GM18517 (cell line): ENCODE data around the gene GAD1.

Experiments
- ATAC-seq: cut with Tn5 transposase; IDR thresholded peaks from one replicate; pipeline ENCODE4 v1.9.1; 2021; ENCODE audit warnings: mild to moderate bottlenecking, moderate library complexity; ENCODE audit not compliant: unreplicated experiment

Gene GAD1

DNA sequence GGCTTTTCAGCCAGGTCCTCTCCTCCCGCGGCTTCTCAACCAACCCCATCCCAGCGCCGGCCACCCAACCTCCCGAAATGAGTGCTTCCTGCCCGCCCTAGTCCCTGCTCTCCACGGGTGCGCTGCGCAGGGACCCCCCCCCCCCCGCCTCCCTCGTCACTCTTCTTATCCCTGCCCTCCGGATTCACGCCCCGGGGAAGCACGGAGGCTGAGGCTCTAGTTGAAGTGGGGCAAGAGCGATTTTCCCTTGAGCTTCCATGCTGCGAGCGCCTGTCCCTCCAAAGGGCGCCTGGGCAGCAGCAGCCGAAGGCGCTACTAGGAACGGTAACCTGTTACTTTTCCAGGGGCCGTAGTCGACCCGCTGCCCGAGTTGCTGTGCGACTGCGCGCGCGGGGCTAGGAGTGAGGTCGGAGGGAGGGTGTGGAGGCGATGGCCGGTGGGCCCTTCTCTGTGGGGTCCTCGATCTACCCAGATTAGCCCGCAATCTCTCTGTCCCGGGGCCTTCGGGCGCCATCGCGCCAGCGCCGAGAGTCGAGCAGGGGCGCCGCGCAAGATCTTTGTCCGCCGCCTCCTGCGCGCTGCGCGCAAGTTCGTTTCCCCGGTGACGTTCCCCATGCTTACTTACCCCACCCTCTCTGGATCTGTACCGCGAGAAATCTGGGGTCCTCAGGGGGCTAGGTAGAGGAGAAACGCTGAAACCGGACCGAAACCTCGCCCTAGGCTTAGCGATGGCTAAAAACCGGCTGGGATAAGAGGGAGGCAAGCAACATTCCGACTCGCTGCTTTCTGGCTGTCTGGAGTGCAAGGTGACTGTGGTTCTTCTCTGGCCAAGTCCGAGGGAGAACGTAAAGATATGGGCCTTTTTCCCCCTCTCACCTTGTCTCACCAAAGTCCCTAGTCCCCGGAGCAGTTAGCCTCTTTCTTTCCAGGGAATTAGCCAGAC lies 677 bp downstream of the GAD1 start:
- ATAC-seq, result no peak

DNA sequence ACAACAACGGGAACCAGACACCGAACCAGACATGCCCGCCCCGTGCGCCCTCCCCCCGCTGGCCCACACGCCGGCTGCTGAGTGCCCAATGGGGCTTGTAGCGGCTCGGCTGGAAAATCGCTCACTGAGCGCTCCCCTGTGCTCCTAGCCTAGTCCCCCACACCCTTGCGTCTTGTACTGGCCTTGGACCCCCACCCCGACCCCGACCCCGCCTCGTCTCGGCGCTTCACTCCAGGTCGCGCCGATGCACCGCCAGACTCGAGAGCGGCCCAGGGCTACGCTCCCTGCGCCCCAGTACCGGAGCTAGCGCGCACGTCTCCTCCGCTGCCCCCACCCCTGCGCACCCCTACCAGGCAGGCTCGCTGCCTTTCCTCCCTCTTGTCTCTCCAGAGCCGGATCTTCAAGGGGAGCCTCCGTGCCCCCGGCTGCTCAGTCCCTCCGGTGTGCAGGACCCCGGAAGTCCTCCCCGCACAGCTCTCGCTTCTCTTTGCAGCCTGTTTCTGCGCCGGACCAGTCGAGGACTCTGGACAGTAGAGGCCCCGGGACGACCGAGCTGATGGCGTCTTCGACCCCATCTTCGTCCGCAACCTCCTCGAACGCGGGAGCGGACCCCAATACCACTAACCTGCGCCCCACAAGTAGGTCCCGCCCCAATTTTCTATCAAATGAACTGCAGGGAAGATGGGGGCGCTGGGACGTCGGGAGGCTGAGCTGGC lies 1.5 kb downstream of the GAD1 start:
- ATAC-seq, result no peak

DNA sequence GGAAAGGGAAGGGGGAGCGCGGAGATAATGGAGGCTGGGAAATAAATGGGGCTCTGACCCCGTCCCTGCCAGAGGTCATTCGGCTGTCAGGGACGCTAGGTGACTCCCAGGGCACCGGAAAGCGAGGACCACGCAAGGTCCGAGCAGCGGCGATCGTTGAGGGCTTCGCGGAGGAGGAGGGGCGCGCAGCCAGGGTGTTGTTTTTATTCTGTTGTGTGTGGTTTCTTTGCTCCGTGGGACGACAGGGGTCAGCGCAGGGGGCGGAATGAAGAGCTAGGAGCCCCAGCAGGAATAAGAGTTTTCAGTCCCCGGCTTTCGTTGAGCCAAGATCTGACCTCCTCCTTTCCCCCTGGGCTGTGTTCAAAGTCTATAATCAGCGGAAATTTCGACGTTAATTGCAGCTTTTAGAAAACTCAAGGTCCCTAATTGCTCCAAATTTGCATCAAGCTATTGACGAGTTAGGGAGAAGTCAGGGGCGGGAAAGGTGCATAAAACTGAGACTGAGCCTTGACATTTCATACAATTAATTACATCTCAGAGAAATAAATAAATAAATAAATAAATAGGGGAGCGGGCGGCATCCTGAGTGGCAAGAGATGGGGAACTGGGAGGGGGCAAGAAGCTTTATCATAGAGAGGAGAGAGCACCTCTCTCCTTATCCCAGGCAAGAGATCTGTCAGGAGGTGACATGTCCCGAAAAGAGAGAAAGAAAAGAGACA lies 2.2 kb downstream of the GAD1 start:
- ATAC-seq, result no peak

DNA sequence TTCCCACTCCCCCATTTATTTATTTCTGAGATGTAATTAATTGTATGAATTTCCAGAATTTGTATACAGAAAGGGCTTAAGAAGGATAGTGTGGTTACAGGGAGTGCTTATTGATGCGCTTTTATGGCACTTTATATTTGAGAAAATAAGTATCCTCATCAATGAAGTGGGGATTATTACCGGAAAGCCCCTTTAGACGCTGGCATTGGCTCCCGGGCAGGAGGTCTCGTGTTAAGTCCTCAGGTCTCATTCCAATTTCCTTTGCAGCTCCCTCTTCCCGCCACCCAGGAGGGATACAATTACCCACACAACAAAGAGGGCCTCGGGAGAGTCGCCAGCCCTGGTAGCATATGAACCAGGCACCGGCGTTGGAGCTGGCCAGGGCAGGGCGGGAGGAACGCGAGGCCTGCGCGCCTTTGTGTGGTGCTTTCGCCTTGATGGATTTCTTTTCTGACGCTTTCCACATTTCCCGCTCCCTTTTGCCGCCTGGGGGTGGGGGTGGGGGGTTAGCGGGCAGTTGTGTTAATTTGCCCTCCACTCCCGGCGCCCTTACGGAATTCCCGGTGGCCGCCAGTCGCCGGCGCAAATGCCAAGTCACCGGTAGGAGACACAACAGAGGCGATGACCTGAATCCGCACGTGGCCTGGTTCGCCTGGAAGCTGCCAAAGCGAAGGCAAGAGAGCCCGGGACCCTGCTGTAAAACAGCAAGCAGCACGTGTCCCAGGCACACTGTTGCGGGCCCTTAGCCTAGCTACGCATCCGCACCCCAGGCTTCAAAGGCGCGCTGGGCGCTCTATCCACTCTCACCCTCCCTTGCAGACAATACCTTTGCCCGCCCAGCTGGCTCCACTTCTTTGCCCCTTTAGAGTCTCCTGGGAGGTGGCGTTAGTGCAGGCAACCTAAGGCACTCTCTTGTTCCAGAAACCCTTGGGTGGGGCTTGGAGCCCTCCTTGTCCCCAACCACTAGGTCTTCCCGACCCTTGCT lies 3.3 kb downstream of the GAD1 start:
- ATAC-seq, result no peak

DNA sequence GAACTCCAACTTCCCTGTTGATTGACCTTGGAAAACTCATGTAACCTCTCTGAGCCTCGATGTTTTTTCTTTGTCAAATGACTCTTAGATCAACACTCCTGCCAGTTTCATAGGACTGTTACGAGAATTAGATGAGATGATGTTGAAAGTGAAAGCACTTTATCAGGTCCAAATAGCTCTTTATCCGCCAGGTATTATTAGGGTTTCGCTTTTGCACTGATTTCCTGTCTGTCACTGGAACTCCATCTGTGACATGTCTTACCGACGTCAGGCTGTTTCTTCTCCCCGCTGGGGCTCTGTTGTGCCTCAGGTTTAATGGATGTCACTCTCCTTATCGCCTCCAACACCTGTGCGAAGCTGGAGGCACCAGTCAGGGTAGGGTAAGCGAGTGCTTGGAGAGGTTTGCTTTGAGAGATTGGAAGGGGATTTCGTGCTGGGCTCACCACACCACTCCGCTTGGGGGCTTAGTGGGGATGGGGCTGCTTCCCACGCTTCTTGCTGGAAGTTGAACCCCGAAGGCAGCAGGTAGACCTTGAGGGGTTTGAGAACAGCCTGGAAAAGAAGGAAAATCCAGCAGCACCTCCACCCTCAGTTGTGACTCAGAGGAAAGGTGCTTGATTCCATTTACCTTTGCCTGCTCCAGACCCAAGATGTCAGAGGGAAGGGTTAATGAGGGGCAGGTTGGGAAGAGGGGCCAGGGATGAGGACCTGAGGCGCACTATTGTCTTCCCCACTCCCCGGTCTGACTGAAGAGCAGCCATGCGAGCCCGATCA lies 4.3 kb downstream of the GAD1 start:
- no peak for ATAC-seq

DNA sequence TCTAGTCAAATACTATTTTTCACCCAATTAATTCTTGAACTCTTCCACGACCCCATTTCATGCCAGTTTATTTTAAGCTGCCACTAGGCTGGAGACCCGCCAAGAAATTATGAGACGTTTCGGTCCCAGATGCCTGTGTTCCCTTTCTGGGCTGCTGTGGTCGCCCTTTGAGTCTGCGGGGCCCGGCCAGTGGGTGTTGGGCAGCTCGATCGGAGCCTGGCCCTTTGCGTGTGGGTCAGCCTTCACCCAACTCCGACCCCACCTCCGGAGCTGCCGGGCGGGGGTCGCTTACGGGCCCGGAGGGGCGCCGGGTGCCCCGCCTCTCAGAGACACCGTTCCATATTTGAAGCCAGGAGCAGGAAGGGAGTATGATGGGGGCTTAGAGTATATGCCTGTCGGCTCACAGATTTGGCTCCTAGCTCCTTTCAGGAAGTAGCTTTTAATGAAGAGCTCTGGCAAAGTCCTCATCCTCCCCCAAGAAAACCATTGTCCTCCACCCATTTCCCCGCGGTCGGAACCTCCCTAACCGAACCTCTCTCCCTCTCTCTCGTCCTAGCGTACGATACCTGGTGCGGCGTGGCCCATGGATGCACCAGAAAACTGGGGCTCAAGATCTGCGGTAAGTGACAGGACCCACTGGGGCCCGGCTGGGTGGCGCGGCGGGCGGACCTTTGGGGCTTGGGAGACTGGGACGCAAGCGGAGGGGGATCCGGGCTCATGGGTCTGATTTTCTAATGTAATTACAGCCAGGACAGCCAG lies 5.0 kb downstream of the GAD1 start:
- ATAC-seq, result no peak

DNA sequence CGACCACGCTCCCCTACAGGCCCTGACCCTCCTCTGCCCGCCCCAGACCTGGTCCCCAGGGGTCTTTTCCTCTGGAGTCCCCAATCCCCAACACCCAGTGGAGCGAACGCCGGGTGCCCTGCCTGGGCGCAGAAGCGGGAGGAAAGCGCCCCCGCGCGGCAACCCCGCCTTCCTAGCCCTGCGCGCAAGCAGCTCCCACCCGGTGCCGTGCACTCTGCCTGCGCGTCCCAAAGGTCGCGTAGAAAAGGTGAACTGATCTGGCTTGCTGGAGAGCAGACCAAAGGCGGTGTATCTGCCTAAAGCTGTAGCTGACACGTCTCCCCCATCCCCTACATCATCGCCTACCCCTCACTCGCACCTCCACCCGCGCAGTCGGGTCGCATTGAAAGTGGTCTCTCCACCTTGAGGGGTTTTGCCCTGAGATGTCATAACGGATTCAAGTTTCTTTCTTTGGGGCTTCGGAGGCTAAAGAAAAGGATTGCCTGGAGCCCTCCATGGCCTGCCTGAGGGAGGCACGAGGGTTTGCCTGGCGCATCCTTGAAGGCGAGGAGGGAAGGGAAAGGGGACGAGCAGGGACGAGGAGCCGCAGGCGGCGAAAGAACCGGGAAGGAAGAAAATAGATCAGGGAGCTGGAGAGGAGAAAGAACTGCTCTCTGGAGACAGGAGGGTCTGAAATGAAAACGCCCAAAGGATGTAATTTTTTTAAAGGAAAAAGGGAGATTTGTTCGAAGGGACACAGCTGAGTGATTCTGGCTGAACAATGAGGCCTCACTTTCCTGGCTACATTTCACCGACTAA lies 5.8 kb downstream of the GAD1 start:
- no peak for ATAC-seq

DNA sequence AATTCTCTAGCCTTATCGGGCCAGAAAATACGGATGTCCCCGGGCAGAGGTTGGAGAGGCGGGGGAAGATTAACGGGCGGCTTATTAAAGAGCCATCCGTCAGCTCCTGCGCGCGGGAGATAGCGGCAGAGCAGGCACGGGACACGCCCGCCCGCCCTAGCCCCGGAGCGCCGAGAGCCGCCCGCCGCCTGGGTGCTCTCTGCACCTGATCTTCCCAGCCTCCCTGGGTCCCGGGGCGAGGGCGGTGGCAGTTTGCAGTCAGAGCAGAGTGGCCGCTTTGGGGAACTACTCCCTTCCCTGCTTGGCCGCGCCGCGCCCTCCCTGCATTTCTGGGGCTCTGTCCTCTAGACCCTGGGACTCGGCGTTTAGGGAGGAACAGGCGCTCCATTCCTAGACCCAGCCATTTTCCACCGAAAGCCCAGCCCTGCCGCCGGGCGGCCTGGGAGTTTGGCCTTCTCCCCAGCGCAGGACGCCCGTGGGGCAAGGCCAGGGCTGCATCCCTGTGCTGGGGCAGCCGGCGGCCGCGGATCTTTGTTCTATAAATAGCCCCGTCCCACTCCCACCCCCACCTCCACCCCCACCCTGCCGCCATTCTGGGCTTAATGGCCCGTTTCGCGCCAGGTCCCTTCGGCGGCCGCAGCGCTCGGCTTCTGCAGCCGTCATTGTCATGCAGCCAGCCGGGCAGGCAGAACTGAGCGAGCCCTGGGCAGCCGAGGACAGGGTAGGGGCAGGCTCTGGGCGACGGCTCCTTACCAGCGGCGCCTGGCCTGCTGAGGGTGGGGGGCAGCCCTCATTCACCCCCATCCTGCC lies 6.6 kb downstream of the GAD1 start:
- ATAC-seq, result no peak

DNA sequence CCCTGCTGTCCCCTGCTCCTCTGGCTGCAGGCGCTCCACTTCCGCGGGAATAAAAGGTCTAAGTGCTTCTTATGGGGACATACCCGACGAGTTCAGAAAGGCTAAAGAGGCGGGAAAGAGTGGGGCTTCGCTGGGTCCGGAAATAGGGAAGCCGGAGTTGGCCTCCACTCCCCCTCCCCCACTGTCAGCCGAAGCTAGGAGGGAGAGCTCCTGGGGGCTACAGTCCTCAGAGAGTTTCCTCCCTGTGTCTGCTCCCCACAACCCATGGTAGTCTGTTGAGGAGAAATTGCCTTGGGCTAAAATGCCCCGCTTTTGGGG lies 7.2 kb downstream of the GAD1 start:
- ATAC-seq, result no peak

DNA sequence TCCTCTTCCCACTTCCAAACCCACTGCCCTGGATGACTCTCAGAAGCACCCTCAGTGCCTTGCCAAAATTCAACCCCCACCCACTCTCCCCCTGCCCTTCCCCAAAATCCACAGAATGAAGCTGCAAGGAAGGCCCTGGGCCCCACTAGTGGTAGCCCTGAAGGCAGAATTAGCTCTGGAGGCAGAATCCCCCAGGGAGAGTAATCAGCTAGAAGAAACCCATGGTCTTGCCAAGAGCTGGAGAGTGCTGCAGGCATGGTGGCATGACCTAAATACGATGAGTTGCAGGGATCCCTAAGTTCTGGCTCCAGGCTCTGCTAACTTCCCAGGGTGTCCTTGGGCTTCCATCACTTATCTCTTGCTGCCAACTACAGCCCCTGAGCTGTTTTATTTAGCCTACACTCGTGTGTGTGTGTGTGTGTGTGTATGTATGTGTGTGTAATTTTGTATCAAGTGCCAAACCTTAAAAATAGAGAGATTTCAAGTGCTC lies 7.9 kb downstream of the GAD1 start:
- no peak for ATAC-seq

DNA sequence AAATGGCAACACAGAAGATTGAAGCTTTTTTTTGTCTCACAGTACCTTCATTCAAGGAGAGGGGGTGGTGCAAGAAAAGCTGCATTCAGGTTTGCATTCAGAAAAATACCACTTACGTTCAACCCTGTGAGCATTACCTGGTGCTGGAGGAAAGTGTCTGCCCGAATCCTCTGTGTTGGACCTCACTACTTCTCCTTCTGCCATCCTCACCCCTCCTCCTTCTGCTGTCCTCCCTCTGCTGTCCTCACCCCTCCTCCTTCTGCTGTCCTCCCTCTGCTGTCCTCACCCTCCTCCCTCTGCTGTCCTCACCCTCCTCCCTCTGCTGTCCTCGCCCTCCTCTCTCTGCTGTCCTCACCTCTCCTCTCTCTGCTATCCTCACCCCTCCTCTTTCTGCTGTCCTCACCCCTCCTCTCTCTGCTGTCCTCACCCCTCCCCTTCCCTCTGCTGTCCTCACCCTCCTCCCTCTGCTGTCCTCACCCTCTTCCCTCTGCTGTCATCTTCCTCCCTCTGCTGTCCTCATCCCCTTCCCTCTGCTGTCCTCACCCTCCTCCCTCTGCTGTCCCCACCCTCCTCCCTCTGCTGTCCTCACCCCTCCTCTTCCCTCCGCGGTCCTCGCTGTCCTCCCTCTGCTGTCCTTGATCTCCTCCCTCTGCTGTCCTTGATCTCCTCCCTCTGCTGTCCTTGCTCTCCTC lies 11.3 kb downstream of the GAD1 start:
- no peak for ATAC-seq

DNA sequence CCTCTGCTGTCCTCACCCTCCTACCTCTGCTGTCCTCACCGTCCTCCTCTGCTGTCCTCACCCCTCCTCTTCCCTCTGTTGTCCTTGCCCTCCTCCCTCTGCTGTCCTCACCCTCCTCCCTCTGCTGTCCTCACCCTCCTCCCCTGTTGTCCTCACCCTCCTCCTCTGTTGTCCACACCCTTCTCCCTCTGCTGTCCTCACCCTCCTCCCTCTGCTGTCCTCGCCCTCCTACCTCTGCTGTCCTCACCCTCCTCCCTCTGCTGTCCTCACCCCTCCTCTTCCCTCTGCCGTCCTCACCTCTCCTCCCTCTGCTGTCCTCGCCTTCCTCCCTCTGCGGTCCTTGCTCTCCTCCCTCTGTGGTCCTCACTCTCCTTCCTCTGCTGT lies 11.8 kb downstream of the GAD1 start:
- ATAC-seq, result no peak

DNA sequence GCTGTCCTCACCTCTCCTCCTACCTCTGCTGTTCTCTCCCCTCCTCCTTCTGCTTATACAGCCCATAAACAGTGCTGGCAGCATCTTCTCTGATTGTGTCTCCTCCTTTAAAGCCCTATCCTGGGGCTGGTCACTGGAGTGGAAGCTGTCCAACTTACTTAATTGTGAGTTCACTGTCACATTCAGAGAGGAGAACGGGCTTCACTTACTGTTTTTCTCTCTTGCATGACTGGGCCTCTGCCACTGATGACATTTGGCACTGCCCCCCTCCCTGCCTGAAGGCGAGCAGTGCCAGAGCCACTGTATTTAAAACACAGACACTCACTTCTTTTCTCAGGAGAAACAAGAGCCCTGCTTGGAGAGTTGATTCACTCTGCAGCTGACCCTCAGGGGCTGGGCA lies 12.3 kb downstream of the GAD1 start:
- ATAC-seq, result no peak

DNA sequence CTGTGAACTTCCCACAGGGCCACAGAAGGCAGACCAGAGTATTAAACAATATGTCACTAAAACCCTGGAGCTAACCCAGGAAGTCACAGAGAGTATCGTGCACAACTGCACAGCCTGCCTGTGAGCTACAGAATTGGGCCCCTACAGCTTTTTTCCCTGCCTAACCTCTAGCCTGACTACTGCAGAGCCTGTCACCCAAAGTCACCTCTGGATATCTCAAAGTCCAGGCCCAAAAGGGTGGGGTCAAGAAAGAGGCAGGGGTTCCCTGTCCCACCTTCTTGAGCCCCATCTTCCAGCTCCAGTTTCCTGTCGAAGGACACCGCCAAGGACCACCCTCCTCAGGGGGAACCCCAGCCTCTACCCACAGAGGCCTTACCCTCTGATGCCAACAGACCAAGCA lies 13.5 kb downstream of the GAD1 start:
- ATAC-seq, result no peak

DNA sequence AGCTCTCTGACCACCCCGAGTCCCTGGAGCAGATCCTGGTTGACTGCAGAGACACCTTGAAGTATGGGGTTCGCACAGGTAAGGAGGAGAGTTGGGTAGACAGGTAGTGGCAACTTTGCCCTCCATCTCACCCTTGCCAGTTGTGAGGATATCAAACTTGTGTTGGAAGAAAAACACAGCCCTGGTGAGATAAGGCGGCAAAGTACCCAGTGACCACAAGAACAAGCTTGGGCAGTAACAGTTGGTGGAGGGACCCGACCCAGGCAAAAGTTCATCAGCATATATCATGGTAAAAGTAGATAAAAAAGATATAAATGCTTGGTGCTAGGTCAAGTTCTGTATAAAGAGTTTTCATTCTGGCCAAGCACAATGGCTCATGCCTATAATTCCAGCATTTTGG lies 14.4 kb downstream of the GAD1 start:
- no peak for ATAC-seq

DNA sequence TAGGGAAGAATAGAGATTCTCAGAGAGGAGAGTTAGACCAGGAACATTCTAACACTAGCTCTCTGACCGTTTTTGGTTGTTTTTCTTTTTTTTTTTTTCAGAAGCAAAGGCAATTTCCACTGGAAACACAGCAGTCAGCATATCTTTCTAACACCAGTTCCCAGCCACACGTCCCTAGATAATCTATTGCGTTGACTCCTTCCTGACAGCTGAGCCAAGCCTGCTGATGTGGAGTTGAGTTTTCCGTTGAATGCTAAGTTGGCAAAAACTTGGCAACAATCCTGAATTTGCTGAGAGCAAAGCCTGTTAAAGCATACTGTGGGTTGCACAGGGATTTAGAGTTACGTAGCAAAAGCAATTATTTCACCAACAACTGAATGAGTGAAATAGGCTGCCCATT lies 19.3 kb downstream of the GAD1 start:
- no peak for ATAC-seq

DNA sequence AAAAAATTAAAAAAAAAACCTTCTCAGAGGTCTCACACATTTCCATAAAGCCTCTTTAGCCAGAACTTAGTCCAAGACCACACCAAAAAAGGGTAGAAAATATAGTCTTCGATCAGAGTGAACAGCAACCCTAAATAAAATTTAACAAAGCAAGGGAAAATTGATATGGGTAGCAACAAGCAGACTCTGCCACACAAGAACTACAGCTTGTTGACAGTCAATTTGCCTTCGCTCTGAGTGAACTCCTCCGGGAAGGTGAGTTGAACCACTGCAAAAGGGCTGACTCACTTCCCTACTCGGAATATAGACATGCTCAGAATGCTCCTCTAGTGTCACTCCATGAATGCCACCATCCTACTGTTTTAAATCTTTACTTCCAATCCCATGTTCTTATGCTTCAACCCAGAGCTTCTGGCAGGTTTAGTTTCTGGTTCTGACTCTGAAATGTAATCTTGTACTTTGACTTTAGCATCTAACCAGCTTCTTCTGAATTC lies 24.1 kb downstream of the GAD1 start:
- no peak for ATAC-seq
